ENCODE measurements around the gene DNAJB14. TPM values are rescaled to one million over a fixed set of nuclear protein-coding genes. Genes with fewer than 3 reads are reported as not detected.

The DNAJB14 gene
- total and polyA plus RNA-seq, 2 of the 4 experiments (the other 2 are of a cell fraction) = 12.9 to 15.6 TPM

- ChIA-PET POLR2A (ENCODE audit: unreplicated experiment) (no interaction called here), CTCF (interaction anchor here (0.6 kb wide), 1 partner anchor 858 kb away, joined by 4 read pairs; no protein-coding TSS in a partner anchor)
- Histone ChIP-seq H4K20me1 (ENCODE audit: insufficient read depth, low read length) (no peaks in the 10 kb centered on the region), H3K36me3 (ENCODE audit: control insufficient read depth, insufficient read depth, low read length) (no peaks in the 10 kb centered on the region), H3K14ac (replicated peaks; ENCODE audit: low read depth, low read length) (no peak overlapping the region), H4K8ac (ENCODE audit: low read depth in 2 of 2, low read length in 2 of 2) (no peak overlapping the region), H3K56ac (ENCODE audit: extremely low read depth, insufficient read depth, low read length) (no peak overlapping the region), H3K9me1 (ENCODE audit: insufficient read depth, low read length) (no peaks in the 10 kb centered on the region), H2AFZ (replicated peaks; ENCODE audit: low read length, poor library complexity) (no peak overlapping the region), H4K5ac (ENCODE audit: low read depth, low read length) (no peak overlapping the region), H3K4ac (ENCODE audit: low read depth, low read length) (no peak overlapping the region), H3K27ac (ENCODE audit: insufficient read depth, low read length) (no peak overlapping the region), H3K23ac (ENCODE audit: low read depth, low read length) (no peak overlapping the region), H3K9me3 (ENCODE audit: control insufficient read depth, insufficient read depth, low read length) (no peaks in the 10 kb centered on the region), H2BK120ac (ENCODE audit: low read depth, low read length) (no peak overlapping the region), H3K79me1 (ENCODE audit: low read depth in 1 of 2, low read length in 2 of 2) (no peaks in the 10 kb centered on the region), H3K18ac (ENCODE audit: low read depth, low read length) (no peak overlapping the region), H2AK5ac (ENCODE audit: low read depth, low read length) (no peak overlapping the region), H3K4me2 (ENCODE audit: low read depth, low read length) (no peak overlapping the region), H3K9ac (ENCODE audit: low read depth, low read length) (no peak overlapping the region), H4K91ac (ENCODE audit: insufficient read depth, low read depth, low read length) (no peak overlapping the region), H2BK20ac (ENCODE audit: low read depth, low read length) (no peak overlapping the region), H3K4me3 (ENCODE audit: insufficient read depth, low read depth, low read length) (no peak overlapping the region), H2BK15ac (ENCODE audit: low read depth, low read length) (no peak overlapping the region), H2BK5ac (ENCODE audit: low read depth, low read length, poor library complexity, severe bottlenecking) (no peak overlapping the region), H3K27me3 (ENCODE audit: control insufficient read depth, insufficient read depth, low read length) (peaks cover 4% of the 10 kb centered on the region), H2AK9ac (replicated peaks; ENCODE audit: low read depth, low read length, poor library complexity) (no peak overlapping the region), H3K4me1 (ENCODE audit: control insufficient read depth, insufficient read depth, low read length) (no peaks in the 10 kb centered on the region)
- intact Hi-C loops (cut with micrococcal nuclease) = no loop called here
- no peak for TF ChIP-seq RCOR1 (IDR thresholded peaks at IDR 0.05; ENCODE audit: insufficient replicate concordance, low read length)
- TF ChIP-seq CHD1 (IDR thresholded peaks at IDR 0.05; ENCODE audit: low read depth, low read length) = no peak
- TF ChIP-seq CEBPB (IDR thresholded peaks at IDR 0.05; ENCODE audit: low read depth, low read length) = no peak
- TF ChIP-seq USF2 (IDR thresholded peaks at IDR 0.05; ENCODE audit: low read depth, low read length) = no peak
- TF ChIP-seq MXI1 (IDR thresholded peaks at IDR 0.05; ENCODE audit: borderline replicate concordance, low read depth, low read length) = no peak
- no peak for TF ChIP-seq POLR2A (IDR thresholded peaks at IDR 0.05; ENCODE audit: low read depth, low read length)
- TF ChIP-seq SMC3 (IDR thresholded peaks at IDR 0.05; ENCODE audit: low read depth, low read length) = no peak
- no peak for TF ChIP-seq NFE2L2 (IDR thresholded peaks at IDR 0.05; ENCODE audit: low read depth, low read length)
- no peak for TF ChIP-seq CTCF (conservative IDR thresholded peaks at IDR 0.05; ENCODE audit: low read depth, low read length)
- no peak for TF ChIP-seq ELK1 (IDR thresholded peaks at IDR 0.05; ENCODE audit: borderline replicate concordance, low read depth, low read length)
- TF ChIP-seq MAZ (IDR thresholded peaks at IDR 0.05; ENCODE audit: borderline replicate concordance, low read depth, low read length) = no peak
- TF ChIP-seq FOS (IDR thresholded peaks at IDR 0.05; ENCODE audit: low read depth, low read length) = no peak
- no peak for TF ChIP-seq BHLHE40 (IDR thresholded peaks at IDR 0.05; ENCODE audit: low read depth, low read length)
- no peak for TF ChIP-seq RAD21 (IDR thresholded peaks at IDR 0.05; ENCODE audit: low read length)
- ATAC-seq (ENCODE audit: low read depth) = no peak
- in situ Hi-C loops (cut with MboI; ENCODE audit: low sequenced_read_pairs) = no loop called here
- no CpG with 5 or more reads among the region's 3 CpGs for WGBS, 2 experiments (ENCODE audit: extremely low coverage in 2 of 2, insufficient read length in 1 of 2)
- BruUV-seq (replicated peaks) = no TSS peak
- dilution Hi-C loops (cut with HindIII; ENCODE audit: low sequenced_read_pairs, unreplicated experiment) = no loop called here
- no peak for DNase-seq
Observed at GRCh38 chr4:99853190-99853589, 93.2 kb downstream of the DNAJB14 start.
